ENCODE data around the gene SLC25A45.

The SLC25A45 gene

DNA sequence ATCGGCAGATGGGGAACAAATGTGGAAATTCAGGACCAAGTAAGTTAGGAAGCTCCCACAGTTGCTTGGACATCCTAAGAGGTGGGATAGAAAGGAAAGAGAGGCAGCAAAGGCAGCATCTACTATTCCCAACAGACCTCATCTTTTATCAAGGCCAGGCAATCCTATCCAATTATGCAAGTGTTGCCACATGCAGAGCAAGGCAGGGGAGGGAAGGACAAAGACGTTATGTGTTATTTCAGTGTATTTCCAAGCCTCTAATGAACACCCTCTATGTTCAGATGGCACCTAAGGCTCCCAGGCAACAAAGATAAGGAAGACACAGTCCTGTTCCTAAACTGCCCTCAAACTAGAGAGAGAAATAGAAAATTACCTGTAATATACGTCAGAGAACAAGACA lies 18.7 kb downstream of the SLC25A45 start:
- TF ChIP-seq, protein P1, sequence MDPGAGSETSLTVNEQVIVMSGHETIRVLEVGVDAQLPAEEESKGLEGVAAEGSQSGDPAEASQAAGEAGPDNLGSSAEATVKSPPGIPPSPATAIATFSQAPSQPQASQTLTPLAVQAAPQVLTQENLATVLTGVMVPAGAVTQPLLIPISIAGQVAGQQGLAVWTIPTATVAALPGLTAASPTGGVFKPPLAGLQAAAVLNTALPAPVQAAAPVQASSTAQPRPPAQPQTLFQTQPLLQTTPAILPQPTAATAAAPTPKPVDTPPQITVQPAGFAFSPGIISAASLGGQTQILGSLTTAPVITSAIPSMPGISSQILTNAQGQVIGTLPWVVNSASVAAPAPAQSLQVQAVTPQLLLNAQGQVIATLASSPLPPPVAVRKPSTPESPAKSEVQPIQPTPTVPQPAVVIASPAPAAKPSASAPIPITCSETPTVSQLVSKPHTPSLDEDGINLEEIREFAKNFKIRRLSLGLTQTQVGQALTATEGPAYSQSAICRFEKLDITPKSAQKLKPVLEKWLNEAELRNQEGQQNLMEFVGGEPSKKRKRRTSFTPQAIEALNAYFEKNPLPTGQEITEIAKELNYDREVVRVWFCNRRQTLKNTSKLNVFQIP (CRISPR knock-in tag; IDR thresholded peaks at IDR 0.05; ENCODE audit: borderline replicate concordance, low read depth): no peak
- TF ChIP-seq, protein P2, sequence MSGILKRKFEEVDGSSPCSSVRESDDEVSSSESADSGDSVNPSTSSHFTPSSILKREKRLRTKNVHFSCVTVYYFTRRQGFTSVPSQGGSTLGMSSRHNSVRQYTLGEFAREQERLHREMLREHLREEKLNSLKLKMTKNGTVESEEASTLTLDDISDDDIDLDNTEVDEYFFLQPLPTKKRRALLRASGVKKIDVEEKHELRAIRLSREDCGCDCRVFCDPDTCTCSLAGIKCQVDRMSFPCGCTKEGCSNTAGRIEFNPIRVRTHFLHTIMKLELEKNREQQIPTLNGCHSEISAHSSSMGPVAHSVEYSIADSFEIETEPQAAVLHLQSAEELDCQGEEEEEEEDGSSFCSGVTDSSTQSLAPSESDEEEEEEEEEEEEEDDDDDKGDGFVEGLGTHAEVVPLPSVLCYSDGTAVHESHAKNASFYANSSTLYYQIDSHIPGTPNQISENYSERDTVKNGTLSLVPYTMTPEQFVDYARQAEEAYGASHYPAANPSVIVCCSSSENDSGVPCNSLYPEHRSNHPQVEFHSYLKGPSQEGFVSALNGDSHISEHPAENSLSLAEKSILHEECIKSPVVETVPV (CRISPR knock-in tag; IDR thresholded peaks at IDR 0.05): no peak
- no peak for TF ChIP-seq TCF4 (CRISPR knock-in tag; IDR thresholded peaks at IDR 0.05; ENCODE audit: borderline replicate concordance)
- TF ChIP-seq GLIS3 (CRISPR knock-in tag; IDR thresholded peaks at IDR 0.05): no peak
- TF ChIP-seq TOX (CRISPR knock-in tag; IDR thresholded peaks at IDR 0.05; ENCODE audit: borderline replicate concordance): no peak
- TF ChIP-seq PPARA (CRISPR knock-in tag; IDR thresholded peaks at IDR 0.05; ENCODE audit: borderline replicate concordance): no peak
- TF ChIP-seq ZFP3 (CRISPR knock-in tag; IDR thresholded peaks at IDR 0.05): no peak
- no peak for TF ChIP-seq ZC3H10 (CRISPR knock-in tag; IDR thresholded peaks at IDR 0.05)
- TF ChIP-seq, protein P3, sequence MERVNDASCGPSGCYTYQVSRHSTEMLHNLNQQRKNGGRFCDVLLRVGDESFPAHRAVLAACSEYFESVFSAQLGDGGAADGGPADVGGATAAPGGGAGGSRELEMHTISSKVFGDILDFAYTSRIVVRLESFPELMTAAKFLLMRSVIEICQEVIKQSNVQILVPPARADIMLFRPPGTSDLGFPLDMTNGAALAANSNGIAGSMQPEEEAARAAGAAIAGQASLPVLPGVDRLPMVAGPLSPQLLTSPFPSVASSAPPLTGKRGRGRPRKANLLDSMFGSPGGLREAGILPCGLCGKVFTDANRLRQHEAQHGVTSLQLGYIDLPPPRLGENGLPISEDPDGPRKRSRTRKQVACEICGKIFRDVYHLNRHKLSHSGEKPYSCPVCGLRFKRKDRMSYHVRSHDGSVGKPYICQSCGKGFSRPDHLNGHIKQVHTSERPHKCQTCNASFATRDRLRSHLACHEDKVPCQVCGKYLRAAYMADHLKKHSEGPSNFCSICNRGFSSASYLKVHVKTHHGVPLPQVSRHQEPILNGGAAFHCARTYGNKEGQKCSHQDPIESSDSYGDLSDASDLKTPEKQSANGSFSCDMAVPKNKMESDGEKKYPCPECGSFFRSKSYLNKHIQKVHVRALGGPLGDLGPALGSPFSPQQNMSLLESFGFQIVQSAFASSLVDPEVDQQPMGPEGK (CRISPR knock-in tag; IDR thresholded peaks at IDR 0.05; ENCODE audit: borderline replicate concordance): no peak
- TF ChIP-seq, protein P4, sequence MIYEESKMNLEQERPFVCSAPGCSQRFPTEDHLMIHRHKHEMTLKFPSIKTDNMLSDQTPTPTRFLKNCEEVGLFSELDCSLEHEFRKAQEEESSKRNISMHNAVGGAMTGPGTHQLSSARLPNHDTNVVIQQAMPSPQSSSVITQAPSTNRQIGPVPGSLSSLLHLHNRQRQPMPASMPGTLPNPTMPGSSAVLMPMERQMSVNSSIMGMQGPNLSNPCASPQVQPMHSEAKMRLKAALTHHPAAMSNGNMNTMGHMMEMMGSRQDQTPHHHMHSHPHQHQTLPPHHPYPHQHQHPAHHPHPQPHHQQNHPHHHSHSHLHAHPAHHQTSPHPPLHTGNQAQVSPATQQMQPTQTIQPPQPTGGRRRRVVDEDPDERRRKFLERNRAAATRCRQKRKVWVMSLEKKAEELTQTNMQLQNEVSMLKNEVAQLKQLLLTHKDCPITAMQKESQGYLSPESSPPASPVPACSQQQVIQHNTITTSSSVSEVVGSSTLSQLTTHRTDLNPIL (CRISPR knock-in tag; IDR thresholded peaks at IDR 0.05; ENCODE audit: low read depth): no peak
- no peak for TF ChIP-seq ZFP30 (CRISPR knock-in tag; IDR thresholded peaks at IDR 0.05)
- TF ChIP-seq SNAI2 (CRISPR knock-in tag; IDR thresholded peaks at IDR 0.05): no peak
- TF ChIP-seq, protein P5, sequence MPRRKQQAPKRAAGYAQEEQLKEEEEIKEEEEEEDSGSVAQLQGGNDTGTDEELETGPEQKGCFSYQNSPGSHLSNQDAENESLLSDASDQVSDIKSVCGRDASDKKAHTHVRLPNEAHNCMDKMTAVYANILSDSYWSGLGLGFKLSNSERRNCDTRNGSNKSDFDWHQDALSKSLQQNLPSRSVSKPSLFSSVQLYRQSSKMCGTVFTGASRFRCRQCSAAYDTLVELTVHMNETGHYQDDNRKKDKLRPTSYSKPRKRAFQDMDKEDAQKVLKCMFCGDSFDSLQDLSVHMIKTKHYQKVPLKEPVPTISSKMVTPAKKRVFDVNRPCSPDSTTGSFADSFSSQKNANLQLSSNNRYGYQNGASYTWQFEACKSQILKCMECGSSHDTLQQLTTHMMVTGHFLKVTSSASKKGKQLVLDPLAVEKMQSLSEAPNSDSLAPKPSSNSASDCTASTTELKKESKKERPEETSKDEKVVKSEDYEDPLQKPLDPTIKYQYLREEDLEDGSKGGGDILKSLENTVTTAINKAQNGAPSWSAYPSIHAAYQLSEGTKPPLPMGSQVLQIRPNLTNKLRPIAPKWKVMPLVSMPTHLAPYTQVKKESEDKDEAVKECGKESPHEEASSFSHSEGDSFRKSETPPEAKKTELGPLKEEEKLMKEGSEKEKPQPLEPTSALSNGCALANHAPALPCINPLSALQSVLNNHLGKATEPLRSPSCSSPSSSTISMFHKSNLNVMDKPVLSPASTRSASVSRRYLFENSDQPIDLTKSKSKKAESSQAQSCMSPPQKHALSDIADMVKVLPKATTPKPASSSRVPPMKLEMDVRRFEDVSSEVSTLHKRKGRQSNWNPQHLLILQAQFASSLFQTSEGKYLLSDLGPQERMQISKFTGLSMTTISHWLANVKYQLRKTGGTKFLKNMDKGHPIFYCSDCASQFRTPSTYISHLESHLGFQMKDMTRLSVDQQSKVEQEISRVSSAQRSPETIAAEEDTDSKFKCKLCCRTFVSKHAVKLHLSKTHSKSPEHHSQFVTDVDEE (CRISPR knock-in tag; IDR thresholded peaks at IDR 0.05): no peak
- no peak for TF ChIP-seq OSR1 (CRISPR knock-in tag; IDR thresholded peaks at IDR 0.05)
- TF ChIP-seq ZNF565 (CRISPR knock-in tag; conservative IDR thresholded peaks at IDR 0.05; ENCODE audit: low read depth): no peak
- no peak for TF ChIP-seq ISL1 (CRISPR knock-in tag; IDR thresholded peaks at IDR 0.05)
- TF ChIP-seq ESRRG (CRISPR knock-in tag; IDR thresholded peaks at IDR 0.05): no peak
- TF ChIP-seq RARB (CRISPR knock-in tag; IDR thresholded peaks at IDR 0.05): no peak
- TF ChIP-seq ZNF8 (CRISPR knock-in tag; IDR thresholded peaks at IDR 0.05): no peak
- TF ChIP-seq ZNF70 (CRISPR knock-in tag; IDR thresholded peaks at IDR 0.05): no peak

DNA sequence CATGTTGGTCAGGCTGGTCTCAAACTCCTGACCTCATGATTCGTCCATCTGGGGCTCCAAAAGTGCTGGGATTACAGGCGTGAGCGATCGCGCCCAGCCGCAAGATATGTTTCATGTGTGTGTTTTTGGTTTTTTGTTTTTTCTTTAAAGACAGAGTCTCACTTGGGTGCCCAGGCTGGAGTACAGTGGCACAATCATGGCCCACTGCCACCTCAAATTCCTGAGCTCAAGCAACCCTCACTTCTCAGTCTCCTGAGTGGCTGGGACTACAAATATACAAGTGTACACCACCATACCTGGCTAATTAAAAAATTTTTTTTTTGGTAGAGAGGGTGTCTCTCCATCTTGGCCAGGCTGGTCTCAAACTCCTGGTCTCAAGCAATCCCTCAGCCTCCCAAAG lies 19.5 kb downstream of the SLC25A45 start:
- no peak for ATAC-seq
- no peak for TF ChIP-seq ESRRG (CRISPR knock-in tag; IDR thresholded peaks at IDR 0.05)
- no peak for TF ChIP-seq ISL1 (CRISPR knock-in tag; IDR thresholded peaks at IDR 0.05)
- no peak for TF ChIP-seq TCF4 (CRISPR knock-in tag; IDR thresholded peaks at IDR 0.05; ENCODE audit: borderline replicate concordance)
- no peak for TF ChIP-seq ZNF70 (CRISPR knock-in tag; IDR thresholded peaks at IDR 0.05)
- TF ChIP-seq OSR1 (CRISPR knock-in tag; IDR thresholded peaks at IDR 0.05): no peak
- no peak for TF ChIP-seq GLIS3 (CRISPR knock-in tag; IDR thresholded peaks at IDR 0.05)
- TF ChIP-seq, protein P1 (CRISPR knock-in tag; IDR thresholded peaks at IDR 0.05; ENCODE audit: borderline replicate concordance, low read depth): no peak
- TF ChIP-seq ZC3H10 (CRISPR knock-in tag; IDR thresholded peaks at IDR 0.05): no peak
- TF ChIP-seq, protein P5 (CRISPR knock-in tag; IDR thresholded peaks at IDR 0.05): no peak
- TF ChIP-seq SNAI2 (CRISPR knock-in tag; IDR thresholded peaks at IDR 0.05): no peak
- no peak for TF ChIP-seq ZFP30 (CRISPR knock-in tag; IDR thresholded peaks at IDR 0.05)
- no peak for TF ChIP-seq BACH2 (CRISPR knock-in tag; IDR thresholded peaks at IDR 0.05; ENCODE audit: borderline replicate concordance)
- no peak for TF ChIP-seq PPARA (CRISPR knock-in tag; IDR thresholded peaks at IDR 0.05; ENCODE audit: borderline replicate concordance)
- TF ChIP-seq CSDC2 (CRISPR knock-in tag; IDR thresholded peaks at IDR 0.05): no peak
- TF ChIP-seq, protein P3 (CRISPR knock-in tag; IDR thresholded peaks at IDR 0.05; ENCODE audit: borderline replicate concordance): no peak
- TF ChIP-seq ZNF8 (CRISPR knock-in tag; IDR thresholded peaks at IDR 0.05): no peak
- no peak for TF ChIP-seq ARNTL (CRISPR knock-in tag; IDR thresholded peaks at IDR 0.05; ENCODE audit: borderline replicate concordance, low read depth)

More for the DNA sequence above, 18.7 kb downstream of the SLC25A45 start:
- no peak for ATAC-seq

All from SK-N-SH treated with all-trans-retinoic acid at 6 μM for 48 hours (cell line).